GM23338 (cell line): ENCODE results near the gene DDRGK1. TPM values are rescaled to one million over a fixed set of nuclear protein-coding genes. Genes with fewer than 3 reads are reported as not detected.

Experiments used
- ATAC-seq: fragments of 200-7000 bp; cut with Tn5 transposase; 3 replicates; pipeline ENCODE4 v1.9.1; 2020
- DNase-seq: peaks from one replicate; pipeline ENCODE4 v3.0.0-alpha.2; 2015; ENCODE audit warnings: low spot score
- H2AFZ ChIP-seq: fragments of 200-600 bp; sonication (generic); 2 replicates; pipeline ENCODE4 v1.8.0; 2016; ENCODE audit warnings: antibody characterized with exemption, mild to moderate bottlenecking, moderate library complexity
- H3F3A ChIP-seq: fragments of 200-600 bp; sonication (generic); replicated peaks from 2 replicates; pipeline ENCODE4 v1.8.0; 2017; ENCODE audit warnings: antibody characterized with exemption, mixed run types, low read depth
- H3K27ac ChIP-seq: fragments of 200-600 bp; sonication (generic); 2 replicates; pipeline ENCODE4 v1.6.1; 2016; ENCODE audit warnings: low read depth
- H3K27me3 ChIP-seq: fragments of 200-600 bp; sonication (generic); 2 replicates; pipeline ENCODE4 v1.8.0; 2016; ENCODE audit warnings: mild to moderate bottlenecking, mixed run types, moderate library complexity; ENCODE audit not compliant: insufficient read depth
- H3K36me3 ChIP-seq: fragments of 200-600 bp; sonication (generic); 2 replicates; pipeline ENCODE4 v1.8.0; 2016; ENCODE audit warnings: mild to moderate bottlenecking; ENCODE audit not compliant: insufficient read depth
- H3K4me1 ChIP-seq: fragments of 200-600 bp; sonication (generic); 2 replicates; pipeline ENCODE4 v1.8.0; 2016; ENCODE audit warnings: mild to moderate bottlenecking, moderate library complexity; ENCODE audit not compliant: insufficient read depth
- H3K4me2 ChIP-seq: fragments of 200-600 bp; sonication (generic); 2 replicates; pipeline ENCODE4 v1.7.1; 2017; ENCODE audit warnings: mixed run types
- H3K4me3 ChIP-seq: fragments of 200-600 bp; sonication (generic); 2 replicates; pipeline ENCODE4 v1.6.1; 2016; ENCODE audit warnings: mixed run types
- H3K79me2 ChIP-seq: fragments of 200-600 bp; sonication (generic); replicated peaks from 2 replicates; pipeline ENCODE4 v1.8.0; 2017; ENCODE audit warnings: mild to moderate bottlenecking; ENCODE audit not compliant: insufficient read depth
- H3K9me2 ChIP-seq: fragments of 200-600 bp; sonication (generic); 2 replicates; pipeline ENCODE4 v1.8.0; 2017; ENCODE audit not compliant: insufficient read depth
- H4K20me1 ChIP-seq: fragments of 200-600 bp; sonication (generic); replicated peaks from 2 replicates; pipeline ENCODE4 v1.8.0; 2017; ENCODE audit warnings: mild to moderate bottlenecking; ENCODE audit not compliant: insufficient read depth
- H3K27ac Mint-ChIP-seq: 2 replicates; pipeline ENCODE4 v1.8.0; 2020; ENCODE audit warnings: inconsistent platforms, mild to moderate bottlenecking, moderate library complexity, mixed read lengths
- H3K27me3 Mint-ChIP-seq: 3 replicates; pipeline ENCODE4 v1.8.0; 2022; ENCODE audit warnings: low read depth, mild to moderate bottlenecking, moderate library complexity, mixed read lengths, inconsistent platforms; ENCODE audit not compliant: insufficient read depth, poor library complexity
- H3K36me3 Mint-ChIP-seq: 3 replicates; pipeline ENCODE4 v1.8.0; 2021; ENCODE audit warnings: low read depth, mild to moderate bottlenecking, inconsistent platforms, moderate library complexity, mixed read lengths
- H3K4me1 Mint-ChIP-seq: 3 replicates; pipeline ENCODE4 v1.8.0; 2020; ENCODE audit warnings: mild to moderate bottlenecking, inconsistent platforms, mixed read lengths
- H3K4me3 Mint-ChIP-seq: 3 replicates; pipeline ENCODE4 v1.8.0; 2021; ENCODE audit warnings: moderate library complexity, mild to moderate bottlenecking, inconsistent platforms, mixed read lengths
- H3K9me3 Mint-ChIP-seq: 3 replicates; pipeline ENCODE4 v1.8.0; 2020; ENCODE audit warnings: moderate library complexity, mild to moderate bottlenecking, inconsistent platforms, mixed read lengths
- CREB1 ChIP-seq: fragments of 250-450 bp; sonication (Bioruptor Pico); IDR thresholded peaks from 2 replicates; pipeline ENCODE4 v1.5.0; 2020; ENCODE audit warnings: low read depth, mild to moderate bottlenecking, moderate library complexity
- EZH2phosphoT487 ChIP-seq: fragments of 200-600 bp; sonication (generic); IDR thresholded peaks from one replicate; pipeline ENCODE4 v1.8.1; 2018; ENCODE audit warnings: antibody characterized with exemption; ENCODE audit not compliant: unreplicated experiment
- POLR2AphosphoS5 ChIP-seq: IDR thresholded peaks from 2 replicates; pipeline ENCODE4 v1.6.1; 2016; ENCODE audit warnings: antibody characterized with exemption, low read depth
- REST ChIP-seq: IDR thresholded peaks from one replicate; pipeline ENCODE4 v1.6.1; 2018; ENCODE audit warnings: antibody characterized with exemption; ENCODE audit not compliant: unreplicated experiment
- STAT1 ChIP-seq: IDR thresholded peaks from one replicate; pipeline ENCODE4 v1.6.1; 2016; ENCODE audit warnings: antibody characterized with exemption; ENCODE audit not compliant: unreplicated experiment
- ZNF114 ChIP-seq: fragments of 250-450 bp; sonication (Bioruptor Pico); IDR thresholded peaks from 2 replicates; pipeline ENCODE4 v1.5.0; 2020; ENCODE audit warnings: mild to moderate bottlenecking, moderate library complexity
- ZNF331 ChIP-seq: fragments of 250-450 bp; sonication (Bioruptor Pico); IDR thresholded peaks from 2 replicates; pipeline ENCODE4 v1.5.0; 2020; ENCODE audit warnings: low read depth, mild to moderate bottlenecking, moderate library complexity
- polyA plus RNA-seq: library from polyadenylated mRNA; unstranded; fragments of >200 nt; fragmentation: Nextera tagmentation; extraction: Ambion mirVana; gene quantifications from 2 replicates; pipeline ENCODE4 v1.2.1, GENCODE V29; 2016
- total RNA-seq: library from RNA; depleted of rRNA; stranded (reverse); fragments of >200 nt; shearing (Covaris generic); gene quantifications from 2 replicates; pipeline ENCODE4 v1.2.3, GENCODE V29; 2014
- TF ChIP-seq, protein P1 (sequence below): IDR thresholded peaks from 2 replicates; pipeline ENCODE4 v1.6.1; 2016; ENCODE audit warnings: antibody characterized with exemption

Gene DDRGK1
- total and polyA plus RNA-seq, 2 experiments from 2014 or later, result 44.0 to 45.5 TPM

- no peak overlapping the region for H3K4me3 Mint-ChIP-seq
- peaks cover 8% of the 10 kb centered on the region for H3K36me3 Mint-ChIP-seq
Measured at GRCh38 chr20:3164043-3164762, 40.3 kb downstream of the DDRGK1 start.

More at GRCh38 chr20:3164043-3164762, 40.3 kb downstream of the DDRGK1 start:
- Histone ChIP-seq H2AFZ (no peak overlapping the region), H3F3A (peaks cover 14% of the 10 kb centered on the region; the same call in 1 of the 2 replicates), H4K20me1 (0 out of 2 replicates have a peak, but pooled peaks cover under 1% of the 10 kb centered on the region), H3K36me3 (no peaks in the 10 kb centered on the region), H3K4me1 (peaks cover 7% of the 10 kb centered on the region), H3K4me3 (no peak overlapping the region), H3K27ac (no peak overlapping the region), H3K9me2 (no peaks in the 10 kb centered on the region), H3K79me2 (peaks cover 4% of the 10 kb centered on the region), H3K27me3 (peaks cover 5% of the 10 kb centered on the region; the same call in 1 of the 2 replicates), H3K4me2 (no peak overlapping the region)
- TF ChIP-seq REST (no peak), POLR2AphosphoS5 (no peak), STAT1 (no peak), ZNF114 (CRISPR knock-in tag) (no peak), ZNF331 (no peak), CREB1 (CRISPR knock-in tag) (no peak), EZH2phosphoT487 (no peak)
- TF ChIP-seq, protein P1, sequence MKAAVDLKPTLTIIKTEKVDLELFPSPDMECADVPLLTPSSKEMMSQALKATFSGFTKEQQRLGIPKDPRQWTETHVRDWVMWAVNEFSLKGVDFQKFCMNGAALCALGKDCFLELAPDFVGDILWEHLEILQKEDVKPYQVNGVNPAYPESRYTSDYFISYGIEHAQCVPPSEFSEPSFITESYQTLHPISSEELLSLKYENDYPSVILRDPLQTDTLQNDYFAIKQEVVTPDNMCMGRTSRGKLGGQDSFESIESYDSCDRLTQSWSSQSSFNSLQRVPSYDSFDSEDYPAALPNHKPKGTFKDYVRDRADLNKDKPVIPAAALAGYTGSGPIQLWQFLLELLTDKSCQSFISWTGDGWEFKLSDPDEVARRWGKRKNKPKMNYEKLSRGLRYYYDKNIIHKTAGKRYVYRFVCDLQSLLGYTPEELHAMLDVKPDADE, result no peak
- H3K27me3 Mint-ChIP-seq, result peaks cover 25% of the 10 kb centered on the region
- DNase-seq (no peak), ATAC-seq (no peak)
- peaks cover 3% of the 10 kb centered on the region; the same call in 2 of the 3 replicates for H3K9me3 Mint-ChIP-seq
- no peak overlapping the region for H3K27ac Mint-ChIP-seq
- peaks cover 26% of the 10 kb centered on the region for H3K4me1 Mint-ChIP-seq
